NCI-H69 (cell line): ENCODE measurements around the gene OBSCN.

ENCODE experiments used
- DNase-seq: peaks from one replicate; lab custom pipeline; 2025; lab: John Stamatoyannopoulos, UW

The OBSCN gene

GRCh38 chr1:228323401-228323800 is 115.6 kb downstream of the OBSCN start:
- DNase-seq, result no peak

GRCh38 chr1:228325267-228325666 is 117.4 kb downstream of the OBSCN start:
- DNase-seq, result no peak

GRCh38 chr1:228329887-228330286 is 122.0 kb downstream of the OBSCN start:
- no peak for DNase-seq

- no peak for DNase-seq
Observed at GRCh38 chr1:228332797-228333738, 125.2 kb downstream of the OBSCN start.

- DNase-seq, result no peak
Observed at GRCh38 chr1:228333739-228334115, 125.9 kb downstream of the OBSCN start.

GRCh38 chr1:228334226-228334935 is 126.5 kb downstream of the OBSCN start:
- DNase-seq, result no peak

GRCh38 chr1:228334954-228335353 is 127.1 kb downstream of the OBSCN start:
- DNase-seq, result no peak

GRCh38 chr1:228335406-228336307 is 127.8 kb downstream of the OBSCN start:
- DNase-seq, result no peak

GRCh38 chr1:228336308-228337030 is 128.6 kb downstream of the OBSCN start:
- no peak for DNase-seq

GRCh38 chr1:228337031-228337564 is 129.3 kb downstream of the OBSCN start:
- DNase-seq, result no peak

GRCh38 chr1:228337711-228338520 is 130.1 kb downstream of the OBSCN start:
- no peak for DNase-seq

- DNase-seq, result no peak
Observed at GRCh38 chr1:228338521-228339051, 130.7 kb downstream of the OBSCN start.

- no peak for DNase-seq
Observed at GRCh38 chr1:228339059-228339704, 131.3 kb downstream of the OBSCN start.

GRCh38 chr1:228339766-228340685 is 132.2 kb downstream of the OBSCN start:
- no peak for DNase-seq

- peak; percentile 8 for DNase-seq
Observed at GRCh38 chr1:228340686-228341449, 133.0 kb downstream of the OBSCN start.

- DNase-seq, result no peak
Observed at GRCh38 chr1:228341450-228341813, 133.6 kb downstream of the OBSCN start.

GRCh38 chr1:228341814-228342626 is 134.2 kb downstream of the OBSCN start:
- DNase-seq, result no peak
